HG03439 (cell line): ENCODE data around the gene MAD2L2.

Experiments used
- ATAC-seq: cut with Tn5 transposase; IDR thresholded peaks from one replicate; pipeline ENCODE4 v1.9.1; 2021; ENCODE audit warnings: mild to moderate bottlenecking, moderate library complexity; ENCODE audit not compliant: unreplicated experiment

Gene MAD2L2

GRCh38 chr1:11681071-11681771 is at the start of gene MAD2L2:
Gene MAD2L2, minus strand, starts transcription at chr1:11681148. Its CDS starts 547 bp downstream, at chr1:11680601.
- peak; percentile 67 for ATAC-seq

GRCh38 chr1:11730429-11730891 is 49.5 kb upstream of the MAD2L2 start:
- no peak for ATAC-seq

GRCh38 chr1:11729498-11730428 is 48.8 kb upstream of the MAD2L2 start:
- no peak for ATAC-seq

GRCh38 chr1:11729155-11729497 is 48.2 kb upstream of the MAD2L2 start:
- no peak for ATAC-seq

GRCh38 chr1:11728126-11728806 is 47.3 kb upstream of the MAD2L2 start:
- no peak for ATAC-seq

GRCh38 chr1:11727119-11727518 is 46.2 kb upstream of the MAD2L2 start:
- no peak for ATAC-seq

- no peak for ATAC-seq
These were observed 44.7 kb upstream of the MAD2L2 start for GRCh38 chr1:11725616-11726015.

- no peak for ATAC-seq
These were observed 41.6 kb upstream of the MAD2L2 start for GRCh38 chr1:11722538-11722937.

- no peak for ATAC-seq
These were observed 40.4 kb upstream of the MAD2L2 start for GRCh38 chr1:11721311-11721710.

GRCh38 chr1:11720525-11720924 is 39.6 kb upstream of the MAD2L2 start:
- no peak for ATAC-seq

GRCh38 chr1:11720033-11720376 is 39.1 kb upstream of the MAD2L2 start:
- no peak for ATAC-seq

- ATAC-seq, result no peak
These were observed 38.5 kb upstream of the MAD2L2 start for GRCh38 chr1:11719313-11720032.

GRCh38 chr1:11714831-11715575 is 34.1 kb upstream of the MAD2L2 start:
- no peak for ATAC-seq

- no peak for ATAC-seq
These were observed 32.1 kb upstream of the MAD2L2 start for GRCh38 chr1:11713095-11713494.

GRCh38 chr1:11712285-11712684 is 31.3 kb upstream of the MAD2L2 start:
- no peak for ATAC-seq

GRCh38 chr1:11711490-11711889 is 30.5 kb upstream of the MAD2L2 start:
- no peak for ATAC-seq

- ATAC-seq, result no peak
These were observed 27.8 kb upstream of the MAD2L2 start for GRCh38 chr1:11708554-11709350.

GRCh38 chr1:11707621-11708276 is 26.8 kb upstream of the MAD2L2 start:
- ATAC-seq, result no peak

GRCh38 chr1:11706292-11706691 is 25.3 kb upstream of the MAD2L2 start:
- no peak for ATAC-seq
